HG03175 (cell line): Measurements from ENCODE around the gene MYEOV.

Experiments used
- ATAC-seq: cut with Tn5 transposase; IDR thresholded peaks from one replicate; pipeline ENCODE4 v1.9.1; 2021; ENCODE audit warnings: mild to moderate bottlenecking, moderate library complexity; ENCODE audit not compliant: unreplicated experiment

The MYEOV gene

DNA sequence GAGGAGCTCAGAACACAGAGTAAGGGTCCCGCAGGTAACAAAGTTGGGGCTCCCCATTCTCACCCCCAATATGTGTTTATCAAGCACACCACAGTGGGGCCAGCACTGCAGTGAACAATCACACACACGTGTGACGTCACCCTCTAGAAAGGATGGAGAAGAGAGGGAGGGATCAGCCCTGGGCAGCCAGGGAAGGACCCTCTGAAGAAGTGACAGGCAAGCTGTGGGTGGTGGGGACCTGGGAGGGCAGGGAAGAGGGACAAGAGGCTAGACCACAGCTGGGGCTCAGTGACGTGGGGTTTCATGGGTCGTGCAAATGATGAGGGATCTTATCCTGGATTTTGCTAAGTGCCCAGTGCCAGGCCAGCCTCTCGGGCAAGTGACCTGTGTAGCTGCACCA is 28.7 kb upstream of the MYEOV start:
- ATAC-seq = no peak

- ATAC-seq = no peak
Measured at GRCh38 chr11:69265911-69266510, 27.9 kb upstream of the MYEOV start.

DNA sequence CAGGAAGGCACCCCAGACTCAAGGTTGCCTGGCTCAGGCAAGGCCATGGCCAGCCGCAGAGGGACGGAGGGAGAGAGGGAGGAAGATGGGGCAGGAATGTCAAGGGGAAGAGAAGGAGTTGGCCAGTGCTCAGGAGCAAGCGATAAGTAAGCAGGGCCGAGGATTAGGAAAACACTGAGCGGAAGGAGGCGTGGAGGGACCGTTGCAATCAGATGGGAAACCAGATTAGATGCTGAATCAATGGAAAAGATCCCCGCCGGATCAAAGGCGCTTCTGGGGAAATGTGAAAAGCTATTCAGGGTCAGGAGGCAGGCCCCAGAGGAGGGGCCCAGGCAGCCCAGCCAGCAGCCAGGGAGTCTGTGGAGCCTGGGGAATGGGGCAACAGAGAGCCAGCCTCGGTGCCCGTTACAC is 26.6 kb upstream of the MYEOV start:
- no peak for ATAC-seq

GRCh38 chr11:69268911-69269310 is 25.0 kb upstream of the MYEOV start:
- ATAC-seq = no peak

DNA sequence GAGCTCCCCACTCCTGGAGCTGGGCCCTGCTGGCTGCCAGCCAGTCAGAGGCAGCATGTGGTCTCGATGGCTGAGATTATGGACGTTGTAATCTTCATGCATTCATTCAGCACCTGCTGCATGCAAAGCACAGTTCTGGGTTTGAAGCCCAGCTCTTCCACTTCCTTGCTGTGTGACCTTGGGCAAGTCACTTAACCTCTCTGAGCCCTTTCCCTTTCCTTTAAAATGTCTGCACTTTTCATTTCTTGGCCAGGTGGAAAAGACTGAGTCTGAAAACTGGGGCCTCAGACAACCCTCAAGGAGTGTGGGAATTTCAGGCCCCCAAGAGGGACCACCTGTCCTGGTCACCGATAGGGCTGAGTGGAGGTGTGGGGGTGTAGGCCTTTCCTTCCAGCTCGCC is 24.6 kb upstream of the MYEOV start:
- no peak for ATAC-seq

GRCh38 chr11:69269926-69270697 is 23.8 kb upstream of the MYEOV start:
- ATAC-seq = no peak

DNA sequence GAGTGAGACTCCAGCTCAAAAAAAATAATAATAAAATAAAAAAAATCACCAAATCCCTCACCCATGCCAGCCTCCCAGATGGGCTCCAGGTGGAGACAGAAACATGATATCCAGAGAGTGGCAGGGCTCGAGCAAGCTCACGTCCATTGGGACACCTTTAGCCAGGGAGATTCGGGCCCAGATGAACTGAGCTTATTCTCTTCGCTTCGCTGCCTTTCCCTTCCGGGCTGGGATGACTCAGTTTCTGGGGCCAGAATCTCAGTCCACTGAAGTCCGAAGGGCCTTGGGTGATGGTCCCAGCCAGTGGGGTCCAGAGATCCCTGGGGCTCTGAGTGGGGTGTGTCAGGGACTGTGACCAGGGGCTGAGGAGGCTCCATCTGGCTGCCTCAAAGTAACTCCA is 23.0 kb upstream of the MYEOV start:
- no peak for ATAC-seq

GRCh38 chr11:69272055-69272454 is 21.9 kb upstream of the MYEOV start:
- no peak for ATAC-seq

DNA sequence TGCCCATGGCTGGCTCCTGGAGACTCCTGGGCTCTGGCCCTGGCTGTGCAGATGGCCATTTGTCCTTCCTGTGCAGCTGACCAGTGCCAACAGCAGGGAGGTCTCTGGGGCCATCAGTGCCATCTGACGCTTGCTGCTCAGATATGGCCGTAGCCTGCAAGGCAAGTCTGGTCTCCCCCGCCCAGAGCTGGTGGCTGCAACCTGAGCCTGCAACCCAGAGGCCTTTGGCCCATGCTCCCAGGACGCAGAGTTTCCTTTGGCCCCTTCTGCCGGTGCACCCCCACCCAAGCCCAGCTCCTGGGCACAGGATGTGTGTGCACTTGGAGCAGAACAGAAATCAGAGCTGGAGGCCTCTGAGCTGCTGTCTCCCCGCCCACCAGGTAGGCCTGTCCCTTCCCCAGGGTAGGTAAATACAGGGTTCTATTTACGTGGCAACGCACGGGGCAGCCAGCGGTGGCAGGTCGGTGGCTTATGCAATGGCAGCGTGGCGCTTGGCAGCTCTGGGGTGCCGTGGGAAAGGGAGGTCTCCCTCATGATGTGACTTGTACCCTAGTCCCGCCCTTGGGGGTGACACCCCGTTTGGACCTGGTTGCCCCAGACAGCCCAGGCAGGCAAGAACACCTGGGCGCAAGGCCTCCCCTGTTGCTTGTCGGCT is 21.0 kb upstream of the MYEOV start:
- no peak for ATAC-seq

DNA sequence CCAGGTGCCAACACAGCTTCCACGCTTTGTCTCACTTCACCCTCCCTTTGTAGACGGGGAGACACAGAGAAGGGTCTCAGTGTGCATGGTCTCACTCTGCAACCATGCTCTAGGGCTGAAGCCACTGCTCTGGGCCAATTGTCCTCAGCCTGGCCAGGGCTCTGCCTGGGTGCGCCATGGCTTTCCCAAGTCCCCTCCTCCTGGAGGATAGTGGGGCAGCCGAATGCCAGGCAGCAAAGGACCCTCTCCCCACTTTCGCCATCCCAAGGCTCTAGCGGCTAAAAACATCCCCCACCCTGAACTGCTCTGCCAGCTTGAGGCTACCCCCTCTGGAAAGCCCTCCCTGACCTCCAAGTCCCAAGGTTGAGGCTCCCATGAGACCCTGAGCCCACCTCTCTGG is 20.4 kb upstream of the MYEOV start:
- ATAC-seq = no peak

DNA sequence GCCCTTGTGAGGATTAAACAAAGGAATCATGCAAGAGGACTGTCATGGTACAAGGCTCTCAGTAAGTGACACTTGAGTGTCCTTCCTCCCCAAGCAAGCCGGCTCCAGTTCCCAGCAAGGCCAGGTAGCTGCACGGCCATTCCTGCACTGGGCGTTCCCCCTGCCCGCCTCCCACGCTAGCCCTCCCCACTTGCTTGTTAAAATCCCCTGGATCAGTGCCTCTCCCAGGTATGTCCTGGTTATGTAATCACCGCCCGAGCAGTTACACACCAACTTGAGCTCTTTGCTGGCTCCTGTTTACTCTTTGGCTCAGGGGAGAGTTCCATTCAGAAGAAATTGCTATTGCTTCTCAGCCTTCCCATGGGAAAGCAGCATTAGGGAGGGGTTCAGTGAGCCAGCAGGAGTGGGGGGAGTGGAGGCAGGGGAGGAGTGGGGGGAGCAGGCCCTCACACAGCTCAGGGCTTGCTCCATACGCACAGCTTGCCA is 19.4 kb upstream of the MYEOV start:
- ATAC-seq = no peak

- ATAC-seq = no peak
Measured at GRCh38 chr11:69275178-69275577, 18.8 kb upstream of the MYEOV start.

- no peak for ATAC-seq
Measured at GRCh38 chr11:69276165-69276564, 17.8 kb upstream of the MYEOV start.

GRCh38 chr11:69277074-69277809 is 16.7 kb upstream of the MYEOV start:
- no peak for ATAC-seq

DNA sequence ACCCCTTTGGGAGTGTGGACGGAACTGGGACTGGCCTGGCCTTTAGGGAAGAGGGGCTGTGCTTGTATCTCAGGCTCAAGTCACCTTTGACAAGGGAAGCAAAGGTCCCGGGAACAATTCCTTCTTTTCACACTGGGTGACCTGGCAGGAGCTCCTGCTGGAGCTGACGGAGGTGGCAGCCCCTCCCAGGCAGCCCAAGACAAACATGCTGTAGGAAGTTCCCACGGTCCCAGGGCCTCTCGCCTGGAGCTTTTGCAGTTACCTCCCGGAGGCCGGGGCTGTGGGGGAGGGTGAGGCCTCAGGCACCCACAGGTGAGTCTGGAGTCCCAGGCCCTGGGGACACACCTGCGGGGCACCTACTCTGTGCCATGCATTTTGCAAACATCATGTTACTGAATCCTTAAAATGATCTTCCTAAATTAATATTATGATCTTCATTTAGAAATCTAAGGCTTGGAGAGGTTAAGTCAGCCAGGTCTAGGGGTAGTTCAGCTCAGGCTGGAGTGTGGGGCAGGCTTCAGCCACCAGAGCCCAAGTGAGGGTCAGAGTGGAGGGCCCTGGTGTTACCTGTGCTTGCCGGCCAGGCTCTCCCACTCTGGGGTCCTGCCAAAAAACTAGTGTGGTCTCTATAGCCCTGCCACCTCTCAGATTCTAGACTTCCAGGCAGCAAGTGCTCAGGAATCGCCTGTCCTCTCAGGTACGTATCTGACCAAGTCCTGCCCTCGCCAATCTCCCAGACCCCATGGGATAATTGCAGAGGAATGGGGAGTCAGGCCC is 15.7 kb upstream of the MYEOV start:
- ATAC-seq = no peak

GRCh38 chr11:69280451-69280850 is 13.5 kb upstream of the MYEOV start:
- ATAC-seq = no peak

GRCh38 chr11:69280994-69281393 is 13.0 kb upstream of the MYEOV start:
- no peak for ATAC-seq

GRCh38 chr11:69283446-69283845 is 10.5 kb upstream of the MYEOV start:
- ATAC-seq = no peak

DNA sequence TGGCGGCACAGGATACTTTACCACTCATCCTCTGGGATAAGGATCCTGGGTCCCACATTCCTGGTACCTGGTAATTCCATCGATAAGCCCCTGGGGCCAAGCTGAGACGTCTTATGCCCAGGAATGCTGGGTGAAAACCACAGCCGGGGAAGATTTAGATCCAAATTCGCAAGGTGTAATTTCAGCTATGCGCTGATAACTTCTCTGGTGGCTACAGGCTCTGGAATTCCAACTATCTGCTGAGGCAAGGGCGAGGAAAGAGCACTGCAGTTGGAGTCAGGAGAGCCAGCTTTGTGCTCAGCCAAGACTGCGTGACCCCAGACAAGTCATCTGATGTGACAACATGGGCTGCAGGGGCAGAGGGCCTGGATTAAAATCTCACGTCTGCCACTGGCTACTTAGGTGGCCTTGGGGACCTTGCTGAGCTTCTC is 9.9 kb upstream of the MYEOV start:
- no peak for ATAC-seq

DNA sequence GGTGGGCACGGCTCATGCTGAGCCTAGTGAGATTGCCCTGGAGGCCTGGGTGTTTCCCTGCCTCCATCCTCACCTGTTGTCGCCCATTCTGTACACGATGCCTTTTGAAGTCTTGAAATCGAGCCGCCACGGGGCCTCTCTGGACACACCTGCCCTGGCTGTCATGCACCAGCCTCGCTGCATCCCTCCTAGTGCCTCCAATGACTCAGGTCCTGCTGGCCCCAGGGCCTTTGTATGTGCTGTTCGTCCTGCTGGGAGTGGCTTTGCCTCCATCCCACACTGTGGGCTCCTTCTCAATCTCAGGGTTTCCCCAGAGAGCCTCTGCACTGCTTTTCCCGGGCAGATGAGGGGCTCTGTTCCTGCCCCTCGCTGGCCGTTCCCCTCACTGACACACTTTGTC is 8.9 kb upstream of the MYEOV start:
- no peak for ATAC-seq

GRCh38 chr11:69285766-69286165 is 8.2 kb upstream of the MYEOV start:
- no peak for ATAC-seq
